22Rv1 (cell line): Measurements from ENCODE around the gene PIH1D2.

Source experiments
- CTCF ChIP-seq: fragments of 450-650 bp; IDR thresholded peaks from 2 replicates; pipeline ENCODE4 v1.5.1; 2017; ENCODE audit warnings: mild to moderate bottlenecking
- ZFX ChIP-seq: fragments of 450-650 bp; IDR thresholded peaks from 2 replicates; pipeline ENCODE4 v1.6.1; 2017; ENCODE audit warnings: antibody characterized with exemption, borderline replicate concordance

GRCh38 chr11:112121981-112122615 is 48.3 kb upstream of the PIH1D2 start:
- no peak for TF ChIP-seq CTCF
- no peak for TF ChIP-seq ZFX
